OCI-LY1 (cell line): ENCODE measurements around the gene ADGRB2.

Experiments
- H2AFZ ChIP-seq: fragments of 200-600 bp; sonication (generic), shearing (Covaris generic); 2 replicates; pipeline ENCODE4 v1.6.0; 2014; ENCODE audit warnings: antibody characterized with exemption, mild to moderate bottlenecking, low read length
- H3F3A ChIP-seq: fragments of 200-600 bp; sonication (generic), shearing (Covaris generic); 2 replicates; pipeline ENCODE4 v1.6.0; 2014; ENCODE audit warnings: mild to moderate bottlenecking, antibody characterized with exemption, low read length, moderate library complexity; ENCODE audit not compliant: insufficient read depth
- H3K27ac ChIP-seq: fragments of 200-600 bp; sonication (generic); 2 replicates; pipeline ENCODE4 v1.5.1; 2014; ENCODE audit warnings: low read length, mixed run types, mild to moderate bottlenecking, low read depth; ENCODE audit not compliant: poor library complexity, severe bottlenecking
- H3K27me3 ChIP-seq: fragments of 200-600 bp; sonication (generic); 2 replicates; pipeline ENCODE4 v1.6.0; 2014; ENCODE audit warnings: antibody characterized with exemption, mild to moderate bottlenecking, low read length, moderate library complexity; ENCODE audit not compliant: insufficient read depth
- H3K36me3 ChIP-seq: fragments of 200-600 bp; sonication (generic); 2 replicates; pipeline ENCODE4 v1.6.1; 2014; ENCODE audit warnings: mild to moderate bottlenecking, antibody characterized with exemption, low read length, moderate library complexity, mixed read lengths; ENCODE audit not compliant: insufficient read depth
- H3K4me1 ChIP-seq: fragments of 200-600 bp; sonication (generic); 2 replicates; pipeline ENCODE4 v1.5.1; 2014; ENCODE audit warnings: mild to moderate bottlenecking, low read length, moderate library complexity; ENCODE audit not compliant: insufficient read depth, severe bottlenecking
- H3K4me2 ChIP-seq: fragments of 200-600 bp; sonication (generic), shearing (Covaris generic); 2 replicates; pipeline ENCODE4 v1.6.1; 2014; ENCODE audit warnings: low read length
- H3K4me3 ChIP-seq: fragments of 200-600 bp; sonication (generic); 2 replicates; pipeline ENCODE4 v1.5.1; 2014; ENCODE audit warnings: low read length, low read depth, mild to moderate bottlenecking, mixed read lengths; ENCODE audit not compliant: poor library complexity, severe bottlenecking
- H3K79me2 ChIP-seq: fragments of 200-600 bp; shearing (Covaris generic); 2 replicates; pipeline ENCODE4 v1.6.1; 2016; ENCODE audit warnings: mixed run types, low read length, mixed read lengths; ENCODE audit not compliant: insufficient read depth
- H3K9ac ChIP-seq: fragments of 200-600 bp; sonication (generic), shearing (Covaris generic); 2 replicates; pipeline ENCODE4 v1.6.1; 2014; ENCODE audit warnings: mild to moderate bottlenecking, low read length, mixed read lengths
- H3K9me2 ChIP-seq: fragments of 200-600 bp; sonication (generic), shearing (Covaris generic); 2 replicates; pipeline ENCODE4 v1.6.1; 2014; ENCODE audit warnings: low read depth, mild to moderate bottlenecking, low read length, mixed read lengths
- H3K9me3 ChIP-seq: fragments of 200-600 bp; shearing (Covaris generic); 2 replicates; pipeline ENCODE4 v1.6.1; 2014; ENCODE audit warnings: low read length, mixed read lengths
- H4K20me1 ChIP-seq: fragments of 200-600 bp; sonication (generic), shearing (Covaris generic); 2 replicates; pipeline ENCODE4 v1.6.0; 2016; ENCODE audit warnings: mild to moderate bottlenecking, low read length; ENCODE audit not compliant: insufficient read depth
- EZH2 ChIP-seq: fragments of 200-600 bp; sonication (generic), shearing (Covaris generic); IDR thresholded peaks from 2 replicates; pipeline ENCODE4 v1.8.0; 2017; ENCODE audit warnings: borderline replicate concordance, mixed run types, mild to moderate bottlenecking, antibody characterized with exemption, low read length, moderate library complexity, mixed read lengths
- TF ChIP-seq, protein P1 (sequence below): fragments of 200-600 bp; sonication (generic), shearing (Covaris generic); IDR thresholded peaks from 2 replicates; pipeline ENCODE4 v1.5.1; 2017; ENCODE audit warnings: mild to moderate bottlenecking, antibody characterized with exemption, low read length, moderate library complexity, mixed read lengths

Gene ADGRB2

DNA sequence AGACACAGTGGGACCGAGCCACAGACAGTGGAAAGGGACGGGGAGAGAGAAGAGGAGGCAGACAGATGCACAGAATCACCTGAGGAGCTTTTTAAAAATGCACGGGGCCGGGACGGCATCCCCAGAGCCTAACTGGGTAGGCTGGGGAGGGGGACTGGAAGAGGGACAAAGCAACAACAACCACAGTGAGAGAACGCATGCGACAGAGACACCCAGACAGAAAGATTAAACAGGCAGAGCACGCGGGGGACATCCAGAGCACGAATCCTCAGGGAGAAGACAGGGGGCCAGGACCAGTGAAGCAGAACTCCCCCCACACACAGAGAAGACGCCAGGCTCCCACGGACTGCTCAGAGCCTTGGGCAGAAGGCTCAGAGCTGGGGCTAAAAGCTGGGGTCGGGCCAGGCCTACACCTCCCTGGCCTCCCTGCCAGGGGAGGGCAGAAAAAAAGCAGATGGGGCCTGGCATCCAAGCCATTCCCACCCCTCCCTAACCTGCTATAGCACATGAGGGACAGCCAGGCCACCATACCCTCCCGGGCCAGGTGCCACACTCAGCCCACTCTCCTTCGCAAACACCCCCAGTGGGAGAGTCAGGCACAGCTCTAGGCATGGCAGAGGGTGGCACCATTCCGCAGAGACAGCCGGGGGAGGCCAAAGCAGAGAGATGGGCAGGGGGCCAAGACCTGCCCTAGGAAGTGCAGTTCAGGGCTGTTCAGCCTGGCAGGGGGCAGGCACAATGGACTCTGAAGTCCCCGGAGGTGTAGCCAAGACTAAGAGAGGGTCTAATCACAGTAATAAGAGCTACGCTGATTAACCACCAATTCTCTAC lies 30.5 kb downstream of the ADGRB2 start:
- no peaks in the 10 kb centered on the region; the same call in 1 of the 2 replicates for H3K27me3 ChIP-seq

DNA sequence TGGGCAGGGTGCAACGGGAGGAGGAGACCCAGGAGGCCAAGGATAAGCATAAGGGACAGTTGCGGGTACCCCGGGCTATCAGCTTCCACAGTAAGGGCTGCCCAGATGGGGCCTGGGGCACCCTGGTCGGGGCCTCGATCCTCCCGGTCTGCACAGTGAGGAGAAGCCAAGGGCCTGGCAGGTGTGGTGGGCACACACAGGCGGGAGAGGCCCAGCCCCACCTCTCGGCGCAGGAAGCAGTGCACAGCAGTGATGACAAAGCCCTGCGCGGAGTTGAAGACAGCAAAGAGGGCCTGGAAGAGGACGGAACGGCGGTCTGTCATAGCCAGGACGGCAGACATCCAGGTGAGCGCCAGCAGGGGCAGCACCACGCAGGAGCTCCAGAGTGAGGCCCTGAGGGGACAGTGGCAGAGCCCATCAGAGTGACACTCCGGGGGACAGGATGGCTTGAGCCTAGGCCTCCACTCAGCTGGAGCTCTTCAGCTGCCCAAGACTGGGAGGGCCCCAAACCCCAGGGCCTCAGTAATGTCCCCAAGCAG lies 31.3 kb downstream of the ADGRB2 start:
- Histone ChIP-seq H4K20me1 (no peaks in the 10 kb centered on the region), H2AFZ (no peak overlapping the region), H3K79me2 (no peaks in the 10 kb centered on the region), H3K9ac (no peak overlapping the region), H3K36me3 (no peaks in the 10 kb centered on the region), H3K4me3 (no peak overlapping the region), H3K4me2 (no peak overlapping the region), H3K9me3 (no peaks in the 10 kb centered on the region), H3K4me1 (no peaks in the 10 kb centered on the region), H3K9me2 (no peaks in the 10 kb centered on the region), H3K27me3 (no peaks in the 10 kb centered on the region; the same call in 1 of the 2 replicates), H3F3A (no peaks in the 10 kb centered on the region), H3K27ac (no peak overlapping the region)
- TF ChIP-seq, protein P1, sequence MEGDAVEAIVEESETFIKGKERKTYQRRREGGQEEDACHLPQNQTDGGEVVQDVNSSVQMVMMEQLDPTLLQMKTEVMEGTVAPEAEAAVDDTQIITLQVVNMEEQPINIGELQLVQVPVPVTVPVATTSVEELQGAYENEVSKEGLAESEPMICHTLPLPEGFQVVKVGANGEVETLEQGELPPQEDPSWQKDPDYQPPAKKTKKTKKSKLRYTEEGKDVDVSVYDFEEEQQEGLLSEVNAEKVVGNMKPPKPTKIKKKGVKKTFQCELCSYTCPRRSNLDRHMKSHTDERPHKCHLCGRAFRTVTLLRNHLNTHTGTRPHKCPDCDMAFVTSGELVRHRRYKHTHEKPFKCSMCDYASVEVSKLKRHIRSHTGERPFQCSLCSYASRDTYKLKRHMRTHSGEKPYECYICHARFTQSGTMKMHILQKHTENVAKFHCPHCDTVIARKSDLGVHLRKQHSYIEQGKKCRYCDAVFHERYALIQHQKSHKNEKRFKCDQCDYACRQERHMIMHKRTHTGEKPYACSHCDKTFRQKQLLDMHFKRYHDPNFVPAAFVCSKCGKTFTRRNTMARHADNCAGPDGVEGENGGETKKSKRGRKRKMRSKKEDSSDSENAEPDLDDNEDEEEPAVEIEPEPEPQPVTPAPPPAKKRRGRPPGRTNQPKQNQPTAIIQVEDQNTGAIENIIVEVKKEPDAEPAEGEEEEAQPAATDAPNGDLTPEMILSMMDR: no peak
- TF ChIP-seq EZH2: no peak

More for the DNA sequence above, 30.5 kb downstream of the ADGRB2 start:
- H3K27ac ChIP-seq: no peak overlapping the region
- H3F3A ChIP-seq: no peaks in the 10 kb centered on the region
- H3K9me2 ChIP-seq: no peaks in the 10 kb centered on the region
- no peaks in the 10 kb centered on the region for H3K79me2 ChIP-seq
- no peak overlapping the region for H2AFZ ChIP-seq
- H3K36me3 ChIP-seq: no peaks in the 10 kb centered on the region
- H4K20me1 ChIP-seq: no peaks in the 10 kb centered on the region
- no peak for TF ChIP-seq EZH2
- TF ChIP-seq, protein P1: no peak
- H3K9ac ChIP-seq: no peak overlapping the region
- no peak overlapping the region for H3K4me3 ChIP-seq
- no peaks in the 10 kb centered on the region for H3K4me1 ChIP-seq
- no peaks in the 10 kb centered on the region for H3K9me3 ChIP-seq
- H3K4me2 ChIP-seq: no peak overlapping the region

DNA sequence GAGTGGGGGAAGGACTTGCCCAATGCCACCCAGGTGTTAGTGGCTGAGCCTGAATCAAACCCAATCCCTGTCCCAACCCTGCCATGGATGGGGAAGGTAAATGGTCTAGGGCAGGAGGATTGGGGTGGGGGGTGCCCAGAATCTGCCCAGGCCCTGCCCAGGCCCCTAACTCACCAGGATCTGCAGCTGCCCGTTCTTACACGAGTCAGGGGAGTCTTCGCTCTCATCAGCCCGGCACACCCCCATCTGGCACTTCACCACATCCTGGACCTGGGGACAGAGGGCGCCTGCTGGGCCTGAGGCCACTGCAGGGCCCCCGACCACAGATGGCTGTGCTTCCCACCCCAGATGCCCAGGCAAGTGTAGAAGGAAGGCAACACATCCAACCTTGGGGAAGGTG lies 31.8 kb downstream of the ADGRB2 start:
- H3K4me2 ChIP-seq: no peak overlapping the region

More for the DNA sequence above, 31.8 kb downstream of the ADGRB2 start:
- H3K9me3 ChIP-seq: no peaks in the 10 kb centered on the region
- no peaks in the 10 kb centered on the region for H3K4me1 ChIP-seq
- H3K79me2 ChIP-seq: no peaks in the 10 kb centered on the region
- H3K9me2 ChIP-seq: no peaks in the 10 kb centered on the region
- no peaks in the 10 kb centered on the region for H4K20me1 ChIP-seq
- no peak overlapping the region for H2AFZ ChIP-seq
- H3K36me3 ChIP-seq: no peaks in the 10 kb centered on the region
- H3K4me3 ChIP-seq: no peak overlapping the region
- TF ChIP-seq EZH2: no peak
- TF ChIP-seq, protein P1: no peak
- H3K27ac ChIP-seq: no peak overlapping the region
- H3K27me3 ChIP-seq: no peaks in the 10 kb centered on the region; the same call in 1 of the 2 replicates
- no peaks in the 10 kb centered on the region for H3F3A ChIP-seq
- H3K9ac ChIP-seq: no peak overlapping the region
